LNCAP (cell line): Measurements from ENCODE around the gene CFAP61.

Experiments
- CTCF ChIP-seq: fragments of 450-650 bp; IDR thresholded peaks from 2 replicates; pipeline ENCODE4 v1.5.1; 2017; ENCODE audit warnings: mild to moderate bottlenecking

The CFAP61 gene

DNA sequence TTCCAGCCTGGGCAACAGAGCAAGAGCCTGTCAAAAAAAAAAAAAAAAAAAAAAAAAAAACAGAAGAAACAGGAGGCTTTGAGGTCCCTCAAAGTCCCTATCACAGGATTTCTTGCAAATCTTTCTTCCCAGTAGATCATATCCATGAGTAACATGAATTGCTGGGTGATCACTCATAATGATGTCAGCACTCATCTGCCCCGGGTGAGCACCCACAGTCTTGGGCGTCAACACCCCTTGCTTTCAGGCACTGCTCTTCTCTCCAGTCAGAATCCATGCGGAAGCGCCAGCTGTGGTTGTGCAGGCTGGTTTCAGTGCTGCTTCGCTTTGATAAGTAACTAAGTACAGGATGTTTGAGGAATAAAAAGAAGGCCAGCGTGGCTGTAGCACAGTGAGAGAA is 275.4 kb downstream of the CFAP61 start:
- no peak for TF ChIP-seq CTCF

DNA sequence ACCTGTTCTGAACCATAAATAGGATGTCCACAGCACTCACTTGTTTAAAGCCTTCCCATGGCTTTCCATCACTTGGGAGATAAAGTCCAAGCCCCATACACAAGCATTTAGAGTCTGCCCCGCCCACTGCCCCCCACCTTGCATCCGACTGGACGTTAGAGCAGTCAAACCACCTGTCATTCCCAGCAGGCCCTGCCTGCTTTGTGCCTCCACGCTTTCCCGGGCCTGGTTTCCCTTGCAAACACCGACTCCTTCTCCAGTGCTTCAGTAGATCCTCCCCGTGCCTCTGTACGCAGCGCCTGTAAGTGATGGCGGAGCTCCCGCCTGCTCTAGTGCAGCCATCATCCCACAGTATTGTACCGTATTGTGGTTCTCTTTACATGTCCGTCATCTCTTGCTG is 277.2 kb downstream of the CFAP61 start:
- TF ChIP-seq CTCF, result no peak

DNA sequence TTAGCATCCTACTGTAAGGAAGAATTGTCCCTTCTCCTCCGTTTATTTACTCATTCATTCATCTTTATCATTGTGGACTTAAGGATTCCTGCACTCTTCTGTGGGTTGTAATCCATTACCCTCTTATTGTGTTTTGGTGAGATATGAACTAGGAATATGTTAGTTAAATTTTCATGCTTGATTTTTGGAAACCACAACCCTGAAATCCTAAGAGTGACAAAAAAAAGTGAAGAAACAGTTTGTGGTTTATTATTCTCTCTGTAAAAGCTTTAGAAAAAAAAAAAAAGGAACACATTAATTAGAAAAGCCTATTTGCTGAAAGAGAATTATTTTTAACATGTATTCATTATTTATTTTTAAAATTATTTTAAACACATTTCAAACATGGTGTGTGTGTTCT is 278.8 kb downstream of the CFAP61 start:
- TF ChIP-seq CTCF, result no peak

GRCh38 chr20:20331817-20332216 is 279.5 kb downstream of the CFAP61 start:
- no peak for TF ChIP-seq CTCF

DNA sequence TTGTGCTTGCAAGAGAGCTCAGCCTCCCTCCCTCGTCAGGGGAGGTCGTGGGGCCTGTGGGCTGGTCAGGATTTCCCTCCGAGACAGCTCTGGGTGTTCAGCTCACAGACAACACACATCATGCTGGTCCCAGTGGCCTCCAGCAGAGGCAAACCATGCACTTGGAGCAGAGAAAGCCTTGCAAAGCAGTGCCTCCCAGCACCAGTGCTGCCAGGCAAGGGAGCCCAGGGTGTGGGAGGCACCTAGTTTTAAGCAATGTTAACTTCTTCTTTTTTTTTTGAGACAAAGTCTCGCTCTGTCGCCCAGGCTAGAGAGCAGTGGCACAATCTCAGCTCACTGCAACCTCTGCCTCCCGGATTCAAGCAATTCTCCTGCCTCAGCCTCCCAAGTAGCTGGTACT is 281.5 kb downstream of the CFAP61 start:
- no peak for TF ChIP-seq CTCF

DNA sequence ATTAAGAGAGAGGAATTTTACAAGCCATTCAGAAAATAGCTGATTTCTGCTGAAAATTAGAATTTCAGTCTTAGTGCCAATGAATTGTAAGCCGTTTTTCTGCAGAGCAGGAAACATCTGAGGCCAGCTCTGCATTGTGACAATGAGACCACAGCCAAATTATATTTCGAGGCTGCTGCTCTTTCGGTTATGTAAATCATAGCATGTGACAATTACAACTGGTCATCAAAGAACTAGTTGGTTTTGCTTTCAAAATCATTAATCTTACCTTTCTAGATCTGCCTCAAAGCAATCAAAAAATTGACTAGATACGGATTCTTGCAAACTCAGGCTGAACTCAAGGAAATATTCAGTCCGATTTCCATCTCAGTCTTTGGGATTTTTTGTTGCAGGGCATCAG is 282.2 kb downstream of the CFAP61 start:
- no peak for TF ChIP-seq CTCF

DNA sequence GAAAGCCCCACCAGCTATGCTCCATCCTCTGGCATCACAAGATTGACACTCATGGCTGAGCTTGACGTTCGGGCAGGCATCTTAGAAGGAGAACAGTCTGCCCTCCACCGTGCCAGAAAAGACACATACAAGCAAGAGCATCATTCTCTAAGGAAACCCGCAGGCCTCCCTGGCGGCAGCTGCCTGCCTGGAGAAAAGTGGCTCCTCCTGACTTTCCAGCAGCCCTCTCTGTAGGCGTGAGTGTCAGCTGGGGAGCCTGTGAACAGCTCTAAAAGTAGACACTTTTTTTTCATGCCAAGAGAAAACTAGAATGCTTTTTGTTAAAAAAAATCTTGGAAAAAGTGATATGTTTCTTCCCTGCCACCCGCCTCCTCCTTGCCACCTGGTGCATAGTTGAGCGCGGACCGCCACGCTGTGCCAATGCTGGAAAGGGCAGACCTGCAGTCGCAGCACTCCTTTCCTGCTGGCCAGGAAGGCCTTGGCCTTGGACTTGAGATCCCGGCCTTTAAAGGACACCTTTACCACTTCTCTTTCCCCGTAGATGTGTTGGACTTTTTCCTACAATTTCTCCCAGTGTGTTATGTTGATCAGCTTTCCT is 285.9 kb downstream of the CFAP61 start:
- TF ChIP-seq CTCF, result no peak

- no peak for TF ChIP-seq CTCF
Measured at GRCh38 chr20:20340443-20340842, 288.1 kb downstream of the CFAP61 start.
